ENCODE measurements around the gene PRR20D. TPM values are rescaled to one million over a fixed set of nuclear protein-coding genes. Genes with fewer than 3 reads are reported as not detected.
"Not testable (repeated sequence)": the region's sequence is repeated elsewhere in the genome, so short reads cannot be mapped to it uniquely, and the experiment has no call there.

The PRR20D gene
- total RNA-seq: not detected
- not detected for polyA plus RNA-seq
- long read RNA-seq, donor 1: 0 reads
- long read RNA-seq, donor 2: 0 reads
- long read RNA-seq, donor 3: 0 reads
- long read RNA-seq, donor 4: 0 reads
- long read RNA-seq, donor 5: 0 reads
- long read RNA-seq, donor 6: 0 reads
- long read RNA-seq, donor 7: 0 reads
- long read RNA-seq, donor 8: 0 reads
- long read RNA-seq, donor 9: 0 reads
- long read RNA-seq, donor 10: 0 reads

DNA sequence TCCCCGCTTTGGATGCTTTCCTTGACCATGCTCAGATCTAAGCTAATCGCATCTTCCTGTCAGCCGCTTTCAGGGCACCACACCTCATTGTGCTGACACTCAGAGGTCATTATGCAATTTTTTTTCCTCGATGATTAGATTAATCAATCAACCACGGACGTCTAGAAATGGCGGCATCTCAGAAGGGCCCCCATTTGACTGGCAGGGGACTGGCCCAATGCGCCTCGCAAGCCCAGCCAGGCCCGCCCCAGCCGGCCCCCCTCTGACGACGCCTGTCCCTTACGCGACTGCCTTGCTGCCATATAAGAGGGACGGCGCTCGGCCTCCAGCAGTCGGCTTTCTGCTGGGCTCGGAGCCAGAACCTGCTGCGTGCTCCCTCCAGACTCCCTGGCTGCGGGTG, at the start of gene PRR20D:
Gene PRR20D (plus strand): TSS at position 301 of the 400 bp plus-strand sequence. CDS start 387 bp downstream, outside the sequence.
- no CpG with 5 or more reads among the region's 22 CpGs for WGBS
- not testable (repeated sequence) for DNase-seq (ENCODE audit: low read depth in 6 of 9, low spot score in 9 of 9)

DNA sequence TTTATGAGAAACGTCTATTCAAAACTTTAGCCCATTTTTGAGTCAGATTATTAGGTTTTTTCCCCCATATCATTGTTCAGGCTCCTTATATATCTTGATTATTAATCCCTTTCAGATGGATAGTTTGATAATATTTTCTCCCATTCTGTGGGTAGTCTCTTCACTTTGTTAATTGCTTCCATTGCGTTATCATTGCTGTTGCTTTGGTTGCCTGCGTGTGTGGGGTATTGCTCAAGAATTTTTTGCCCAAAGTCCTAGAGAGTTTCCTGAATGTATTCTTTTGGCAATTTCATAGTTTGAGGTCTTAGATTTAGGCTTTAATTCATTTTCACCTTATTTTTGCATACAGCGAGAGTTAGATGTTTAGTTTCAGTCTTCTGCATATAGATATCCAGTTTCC, 45.5 kb upstream of the PRR20D start:
- WGBS: 94% methylated on average over 4 of the region's 4 CpGs
- H3K4me3 ChIP-seq (ENCODE audit: low read length in 2 of 2): no peak overlapping the region
- H3K36me3 ChIP-seq (ENCODE audit: control insufficient read depth in 2 of 2, insufficient read depth in 2 of 2, low read length in 1 of 2): no peaks in the 10 kb centered on the region
- H3K9me3 ChIP-seq (ENCODE audit: control insufficient read depth in 2 of 2, insufficient read depth in 1 of 2, low read length in 1 of 2): peaks cover 0 to 13% of the 10 kb centered on the region in 2 donors
- DNase-seq (ENCODE audit: low read depth in 6 of 9, low spot score in 9 of 9): no peak
- H3K27me3 ChIP-seq (ENCODE audit: control insufficient read depth in 2 of 2, insufficient read depth in 1 of 2, low read length in 1 of 2): no peaks in the 10 kb centered on the region
- H3K27ac ChIP-seq (ENCODE audit: low read depth in 1 of 2, low read length in 1 of 2): no peak overlapping the region
- H3K4me1 ChIP-seq (ENCODE audit: control insufficient read depth in 2 of 2, insufficient read depth in 2 of 2, low read length in 2 of 2): no peaks in the 10 kb centered on the region

More for the DNA sequence above, at the start of gene PRR20D:
- H3K36me3 ChIP-seq (ENCODE audit: control insufficient read depth in 2 of 2, insufficient read depth in 2 of 2, low read length in 1 of 2); H3K27me3 ChIP-seq (ENCODE audit: control insufficient read depth in 2 of 2, insufficient read depth in 1 of 2, low read length in 1 of 2); H3K4me3 ChIP-seq (ENCODE audit: low read length in 2 of 2); H3K9me3 ChIP-seq (ENCODE audit: control insufficient read depth in 2 of 2, insufficient read depth in 1 of 2, low read length in 1 of 2); H3K4me1 ChIP-seq (ENCODE audit: control insufficient read depth in 2 of 2, insufficient read depth in 2 of 2, low read length in 2 of 2); H3K27ac ChIP-seq (ENCODE audit: low read depth in 1 of 2, low read length in 1 of 2): not testable (repeated sequence)

DNA sequence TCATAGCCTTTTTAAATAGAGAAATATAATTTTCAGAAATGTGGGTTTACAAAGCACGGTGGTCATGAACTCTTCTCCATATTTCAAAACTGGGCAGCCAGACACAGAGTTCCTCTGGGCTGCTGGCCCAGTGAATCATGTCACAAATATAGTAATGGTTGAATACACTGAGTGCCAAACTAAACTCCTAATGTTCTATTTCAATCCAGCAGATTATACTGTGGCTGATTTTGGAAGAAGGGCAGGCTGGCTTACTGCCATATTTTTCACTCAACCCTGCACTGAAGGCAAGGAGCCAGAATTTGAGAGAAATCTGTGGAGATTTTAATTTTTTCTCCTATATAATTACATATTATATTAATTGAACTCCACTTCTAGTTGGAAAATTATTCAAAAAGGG, 36.8 kb upstream of the PRR20D start:
- no peaks in the 10 kb centered on the region for H3K4me1 ChIP-seq (ENCODE audit: control insufficient read depth in 2 of 2, insufficient read depth in 2 of 2, low read length in 2 of 2)
- no peak for DNase-seq (ENCODE audit: low read depth in 6 of 9, low spot score in 9 of 9)
- no peak overlapping the region for H3K4me3 ChIP-seq (ENCODE audit: low read length in 2 of 2)
- H3K27ac ChIP-seq (ENCODE audit: low read depth in 1 of 2, low read length in 1 of 2): no peak overlapping the region
- WGBS: 82% methylated on average over 1 of the region's 1 CpG
- no peaks in the 10 kb centered on the region for H3K27me3 ChIP-seq (ENCODE audit: control insufficient read depth in 2 of 2, insufficient read depth in 1 of 2, low read length in 1 of 2)
- H3K36me3 ChIP-seq (ENCODE audit: control insufficient read depth in 2 of 2, insufficient read depth in 2 of 2, low read length in 1 of 2): no peaks in the 10 kb centered on the region
- peaks cover 0 to 11% of the 10 kb centered on the region in 2 donors for H3K9me3 ChIP-seq (ENCODE audit: control insufficient read depth in 2 of 2, insufficient read depth in 1 of 2, low read length in 1 of 2)

DNA sequence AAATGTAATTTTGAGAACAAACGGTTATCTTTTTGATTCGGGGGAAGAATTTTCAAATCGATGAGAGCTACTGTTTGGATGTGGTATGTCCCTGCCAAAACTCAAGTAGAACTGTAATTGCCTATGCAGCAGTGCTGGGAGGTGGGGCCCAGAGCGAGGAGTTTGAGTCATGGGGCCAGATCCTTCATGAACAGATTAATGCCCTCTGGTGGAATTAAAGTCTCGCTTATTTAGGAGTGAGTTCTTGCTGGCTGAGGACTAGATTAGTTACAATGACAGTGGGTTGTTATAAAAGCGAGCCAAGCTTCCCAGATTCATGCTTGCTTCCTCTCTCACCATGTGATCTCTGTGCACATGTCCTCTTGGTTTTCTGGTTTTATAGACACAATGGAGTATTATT, 31.5 kb upstream of the PRR20D start:
- peaks cover 0 to 5% of the 10 kb centered on the region in 2 donors for H3K9me3 ChIP-seq (ENCODE audit: control insufficient read depth in 2 of 2, insufficient read depth in 1 of 2, low read length in 1 of 2)
- no peak overlapping the region for H3K27ac ChIP-seq (ENCODE audit: low read depth in 1 of 2, low read length in 1 of 2)
- no peak overlapping the region for H3K4me3 ChIP-seq (ENCODE audit: low read length in 2 of 2)
- 90% methylated on average over 6 of the region's 6 CpGs for WGBS
- H3K4me1 ChIP-seq (ENCODE audit: control insufficient read depth in 2 of 2, insufficient read depth in 2 of 2, low read length in 2 of 2): no peaks in the 10 kb centered on the region
- H3K36me3 ChIP-seq (ENCODE audit: control insufficient read depth in 2 of 2, insufficient read depth in 2 of 2, low read length in 1 of 2): no peaks in the 10 kb centered on the region
- no peaks in the 10 kb centered on the region for H3K27me3 ChIP-seq (ENCODE audit: control insufficient read depth in 2 of 2, insufficient read depth in 1 of 2, low read length in 1 of 2)
- no peak for DNase-seq (ENCODE audit: low read depth in 6 of 9, low spot score in 9 of 9)

DNA sequence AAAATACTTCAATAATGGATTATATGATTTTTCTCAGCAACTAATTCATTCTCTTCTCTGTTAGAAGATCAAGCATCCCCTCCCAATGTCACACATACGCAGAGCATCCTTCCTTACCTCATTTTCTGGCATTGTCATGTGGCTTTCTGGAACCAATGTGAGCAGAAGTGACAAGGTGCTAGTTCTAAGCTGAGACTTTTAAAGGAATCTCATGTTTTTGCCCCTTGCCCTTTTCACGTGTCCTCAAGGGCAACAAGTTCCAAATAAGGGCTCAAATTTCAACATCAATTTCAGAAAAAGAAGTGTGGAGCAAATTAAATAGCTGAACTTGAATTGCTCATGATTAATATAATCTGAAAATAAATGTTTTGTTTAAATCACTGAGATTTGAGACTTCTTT, 24.3 kb upstream of the PRR20D start:
- Histone ChIP-seq H3K27ac (ENCODE audit: low read depth in 1 of 2, low read length in 1 of 2) (no peak overlapping the region), H3K4me3 (ENCODE audit: low read length in 2 of 2) (no peak overlapping the region), H3K27me3 (ENCODE audit: control insufficient read depth in 2 of 2, insufficient read depth in 1 of 2, low read length in 1 of 2) (no peaks in the 10 kb centered on the region), H3K4me1 (ENCODE audit: control insufficient read depth in 2 of 2, insufficient read depth in 2 of 2, low read length in 2 of 2) (no peaks in the 10 kb centered on the region), H3K9me3 (ENCODE audit: control insufficient read depth in 2 of 2, insufficient read depth in 1 of 2, low read length in 1 of 2) (no peaks in the 10 kb centered on the region), H3K36me3 (ENCODE audit: control insufficient read depth in 2 of 2, insufficient read depth in 2 of 2, low read length in 1 of 2) (no peaks in the 10 kb centered on the region)
- no peak for DNase-seq (ENCODE audit: low read depth in 6 of 9, low spot score in 9 of 9)
- 89% methylated on average over 2 of the region's 2 CpGs for whole genome bisulfite sequencing

DNA sequence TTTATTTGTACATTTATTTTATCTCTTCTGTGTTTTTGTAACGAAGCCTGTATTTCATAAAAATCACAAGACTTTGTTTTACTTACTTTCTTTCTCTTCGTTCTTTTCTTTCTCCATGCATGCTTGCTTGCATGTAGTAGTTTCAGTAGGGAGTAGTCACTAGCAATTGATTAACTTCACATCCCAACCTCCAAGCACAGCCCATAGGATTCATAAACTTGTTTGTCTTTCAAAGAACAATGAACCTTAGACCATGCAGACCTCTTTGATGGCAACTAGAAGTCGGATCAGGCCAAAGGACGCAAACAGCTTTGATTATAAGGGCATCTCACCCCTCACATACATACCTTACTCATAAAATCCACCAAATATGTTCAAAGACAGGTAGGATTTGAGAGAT, 22.8 kb upstream of the PRR20D start:
- no peak overlapping the region for H3K4me3 ChIP-seq (ENCODE audit: low read length in 2 of 2)
- no peaks in the 10 kb centered on the region for H3K36me3 ChIP-seq (ENCODE audit: control insufficient read depth in 2 of 2, insufficient read depth in 2 of 2, low read length in 1 of 2)
- no peaks in the 10 kb centered on the region for H3K4me1 ChIP-seq (ENCODE audit: control insufficient read depth in 2 of 2, insufficient read depth in 2 of 2, low read length in 2 of 2)
- no peak for DNase-seq (ENCODE audit: low read depth in 6 of 9, low spot score in 9 of 9)
- 87% methylated on average over 4 of the region's 4 CpGs for WGBS
- no peak overlapping the region for H3K27ac ChIP-seq (ENCODE audit: low read depth in 1 of 2, low read length in 1 of 2)
- no peaks in the 10 kb centered on the region for H3K9me3 ChIP-seq (ENCODE audit: control insufficient read depth in 2 of 2, insufficient read depth in 1 of 2, low read length in 1 of 2)
- H3K27me3 ChIP-seq (ENCODE audit: control insufficient read depth in 2 of 2, insufficient read depth in 1 of 2, low read length in 1 of 2): no peaks in the 10 kb centered on the region

DNA sequence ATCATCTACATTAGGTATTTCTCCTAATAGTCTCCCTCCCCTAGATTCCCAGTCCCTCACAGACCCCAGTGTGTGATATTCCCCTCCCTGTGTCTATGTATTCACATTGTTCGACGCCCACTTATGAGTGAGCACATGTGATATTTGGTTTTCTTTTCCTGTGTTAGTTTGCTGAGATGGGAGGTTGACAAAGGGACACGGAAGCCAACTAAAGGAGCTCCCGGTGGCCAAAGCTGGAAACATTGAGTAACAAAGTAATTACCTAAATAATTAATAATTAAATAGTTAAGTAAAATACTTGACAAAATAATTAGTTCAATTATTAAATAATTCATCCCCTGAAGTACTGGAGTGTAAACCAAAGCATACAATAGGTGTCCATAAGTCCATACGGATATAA, 21.4 kb upstream of the PRR20D start:
- DNase-seq (ENCODE audit: low read depth in 6 of 9, low spot score in 9 of 9): no peak
- H3K4me3 ChIP-seq (ENCODE audit: low read length in 2 of 2): no peak overlapping the region
- no peak overlapping the region for H3K27ac ChIP-seq (ENCODE audit: low read depth in 1 of 2, low read length in 1 of 2)
- H3K36me3 ChIP-seq (ENCODE audit: control insufficient read depth in 2 of 2, insufficient read depth in 2 of 2, low read length in 1 of 2): no peaks in the 10 kb centered on the region
- no peaks in the 10 kb centered on the region for H3K9me3 ChIP-seq (ENCODE audit: control insufficient read depth in 2 of 2, insufficient read depth in 1 of 2, low read length in 1 of 2)
- 94% methylated on average over 5 of the region's 5 CpGs for WGBS
- H3K27me3 ChIP-seq (ENCODE audit: control insufficient read depth in 2 of 2, insufficient read depth in 1 of 2, low read length in 1 of 2): no peaks in the 10 kb centered on the region
- H3K4me1 ChIP-seq (ENCODE audit: control insufficient read depth in 2 of 2, insufficient read depth in 2 of 2, low read length in 2 of 2): no peaks in the 10 kb centered on the region

DNA sequence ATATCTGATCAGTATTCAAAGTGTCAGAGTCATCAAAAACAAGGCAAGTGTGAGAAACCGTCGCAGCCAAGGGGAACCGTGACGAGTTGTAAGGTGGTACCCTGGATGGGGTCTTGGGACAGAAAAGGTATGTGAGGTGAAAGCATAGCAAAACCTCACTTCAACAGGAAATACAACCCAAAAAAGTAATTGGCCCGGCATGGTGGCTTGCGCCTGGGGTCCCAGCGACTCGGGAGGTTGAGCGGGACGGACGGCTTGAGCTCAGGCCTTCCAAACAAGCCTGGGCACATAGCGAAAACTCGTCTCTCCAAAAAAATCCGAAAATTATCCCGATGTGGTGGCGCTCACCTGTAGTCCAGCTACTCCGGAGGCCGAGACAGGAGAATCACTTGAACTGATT, 20.7 kb upstream of the PRR20D start:
- H3K9me3 ChIP-seq (ENCODE audit: control insufficient read depth in 2 of 2, insufficient read depth in 1 of 2, low read length in 1 of 2); H3K4me3 ChIP-seq (ENCODE audit: low read length in 2 of 2); H3K4me1 ChIP-seq (ENCODE audit: control insufficient read depth in 2 of 2, insufficient read depth in 2 of 2, low read length in 2 of 2); H3K36me3 ChIP-seq (ENCODE audit: control insufficient read depth in 2 of 2, insufficient read depth in 2 of 2, low read length in 1 of 2); H3K27me3 ChIP-seq (ENCODE audit: control insufficient read depth in 2 of 2, insufficient read depth in 1 of 2, low read length in 1 of 2); H3K27ac ChIP-seq (ENCODE audit: low read depth in 1 of 2, low read length in 1 of 2); DNase-seq (ENCODE audit: low read depth in 6 of 9, low spot score in 9 of 9): not testable (repeated sequence)
- WGBS: 96% methylated on average over 14 of the region's 18 CpGs

DNA sequence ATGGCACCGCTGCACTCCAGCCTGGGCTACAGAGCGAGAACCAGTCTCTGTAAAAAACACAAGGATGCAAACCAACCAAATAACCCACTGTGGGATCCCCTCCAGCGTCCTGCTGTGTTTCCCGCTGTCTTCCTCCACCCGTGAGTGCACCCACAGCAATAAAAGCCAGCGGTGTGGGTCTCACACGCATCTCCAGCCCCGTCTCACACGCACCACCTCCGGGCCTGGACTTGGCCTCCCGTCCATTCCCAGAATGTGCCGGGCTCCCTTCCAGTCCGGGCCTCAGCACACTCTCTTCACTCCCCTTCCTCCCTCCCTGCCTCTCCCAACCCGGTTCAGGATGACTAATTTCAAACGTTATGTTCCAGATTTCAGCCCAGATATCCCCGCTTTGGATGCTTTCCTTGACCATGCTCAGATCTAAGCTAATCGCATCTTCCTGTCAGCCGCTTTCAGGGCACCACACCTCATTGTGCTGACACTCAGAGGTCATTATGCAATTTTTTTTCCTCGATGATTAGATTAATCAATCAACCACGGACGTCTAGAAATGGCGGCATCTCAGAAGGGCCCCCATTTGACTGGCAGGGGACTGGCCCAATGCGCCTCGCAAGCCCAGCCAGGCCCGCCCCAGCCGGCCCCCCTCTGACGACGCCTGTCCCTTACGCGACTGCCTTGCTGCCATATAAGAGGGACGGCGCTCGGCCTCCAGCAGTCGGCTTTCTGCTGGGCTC, 20.0 kb upstream of the PRR20D start, which contains the start of gene PRR20A:
Gene PRR20A (plus strand): TSS at position 684 of the 734 bp plus-strand sequence. CDS start 387 bp downstream, outside the sequence.
- not testable (repeated sequence) for H3K27ac ChIP-seq (ENCODE audit: low read depth in 1 of 2, low read length in 1 of 2); H3K36me3 ChIP-seq (ENCODE audit: control insufficient read depth in 2 of 2, insufficient read depth in 2 of 2, low read length in 1 of 2); DNase-seq (ENCODE audit: low read depth in 6 of 9, low spot score in 9 of 9); H3K4me1 ChIP-seq (ENCODE audit: control insufficient read depth in 2 of 2, insufficient read depth in 2 of 2, low read length in 2 of 2); H3K27me3 ChIP-seq (ENCODE audit: control insufficient read depth in 2 of 2, insufficient read depth in 1 of 2, low read length in 1 of 2); H3K4me3 ChIP-seq (ENCODE audit: low read length in 2 of 2); H3K9me3 ChIP-seq (ENCODE audit: control insufficient read depth in 2 of 2, insufficient read depth in 1 of 2, low read length in 1 of 2)
- WGBS: 97% methylated on average over 13 of the region's 34 CpGs
